ENCODE measurements around the gene RFC3. TPM values are rescaled to one million over a fixed set of nuclear protein-coding genes. Genes with fewer than 3 reads are reported as not detected.
A peak's percentile ranks its signal among the peaks of the same experiment; 100 is the strongest.

The RFC3 gene
- total and polyA plus RNA-seq, 2 experiments from 2014 or later: 12.7 to 13.9 TPM

DNA sequence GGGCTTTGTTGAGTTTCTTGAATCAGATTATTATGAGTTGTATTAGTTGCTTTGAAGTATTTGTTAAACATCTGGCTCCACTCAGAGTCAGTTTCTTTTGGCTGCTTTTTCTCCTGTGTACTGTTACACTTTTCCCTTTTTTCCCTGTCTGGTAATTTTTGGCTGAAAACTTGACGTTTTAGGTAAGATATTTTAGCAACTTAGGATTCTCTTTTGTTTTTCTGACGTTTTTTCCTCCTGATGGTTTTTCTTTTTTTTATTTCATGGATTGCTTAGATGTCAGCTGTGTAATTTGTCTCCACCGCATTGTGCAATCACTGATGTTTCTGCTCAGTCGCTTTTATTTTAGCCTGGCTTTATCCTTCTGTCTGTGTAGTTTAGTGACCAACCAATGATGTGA lies 20.7 kb downstream of the RFC3 start:
- H3K27ac ChIP-seq: no peak overlapping the region
- DNase-seq (ENCODE audit: low read depth in 1 of 2, low spot score in 1 of 2): peak in 1 of 2 donors; percentile 63
- TF ChIP-seq, protein P1, sequence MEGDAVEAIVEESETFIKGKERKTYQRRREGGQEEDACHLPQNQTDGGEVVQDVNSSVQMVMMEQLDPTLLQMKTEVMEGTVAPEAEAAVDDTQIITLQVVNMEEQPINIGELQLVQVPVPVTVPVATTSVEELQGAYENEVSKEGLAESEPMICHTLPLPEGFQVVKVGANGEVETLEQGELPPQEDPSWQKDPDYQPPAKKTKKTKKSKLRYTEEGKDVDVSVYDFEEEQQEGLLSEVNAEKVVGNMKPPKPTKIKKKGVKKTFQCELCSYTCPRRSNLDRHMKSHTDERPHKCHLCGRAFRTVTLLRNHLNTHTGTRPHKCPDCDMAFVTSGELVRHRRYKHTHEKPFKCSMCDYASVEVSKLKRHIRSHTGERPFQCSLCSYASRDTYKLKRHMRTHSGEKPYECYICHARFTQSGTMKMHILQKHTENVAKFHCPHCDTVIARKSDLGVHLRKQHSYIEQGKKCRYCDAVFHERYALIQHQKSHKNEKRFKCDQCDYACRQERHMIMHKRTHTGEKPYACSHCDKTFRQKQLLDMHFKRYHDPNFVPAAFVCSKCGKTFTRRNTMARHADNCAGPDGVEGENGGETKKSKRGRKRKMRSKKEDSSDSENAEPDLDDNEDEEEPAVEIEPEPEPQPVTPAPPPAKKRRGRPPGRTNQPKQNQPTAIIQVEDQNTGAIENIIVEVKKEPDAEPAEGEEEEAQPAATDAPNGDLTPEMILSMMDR (IDR thresholded peaks at IDR 0.05; ENCODE audit: low read depth, low read length): no peak
- no peak overlapping the region for H3K4me3 ChIP-seq
- peaks cover 20% of the 10 kb centered on the region for H3K36me3 ChIP-seq
- no peaks in the 10 kb centered on the region for H3K9me3 ChIP-seq (ENCODE audit: low read depth)
- no peaks in the 10 kb centered on the region for H3K4me1 ChIP-seq (ENCODE audit: low read depth)
- H3K27me3 ChIP-seq: no peaks in the 10 kb centered on the region

DNA sequence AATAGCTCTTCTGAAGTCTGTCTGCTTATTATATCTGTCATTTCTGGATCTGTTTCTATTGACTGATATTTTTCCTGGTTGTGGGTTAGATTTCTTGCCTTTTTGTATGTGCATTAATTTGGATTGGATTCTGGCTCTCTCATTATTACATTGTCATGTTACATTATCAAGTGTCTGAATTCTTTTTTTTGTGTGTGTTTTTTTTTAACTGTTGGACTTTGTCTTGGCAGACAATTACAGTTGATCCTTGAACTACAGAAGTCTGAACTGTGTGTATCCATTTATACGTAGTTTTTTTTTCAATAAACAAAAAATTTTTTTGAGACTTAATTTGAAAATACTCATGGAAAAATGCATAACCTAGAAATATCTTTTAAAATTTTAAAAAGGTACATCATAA lies 22.5 kb downstream of the RFC3 start:
- Histone ChIP-seq H3K9me3 (ENCODE audit: low read depth) (no peaks in the 10 kb centered on the region), H3K4me1 (ENCODE audit: low read depth) (no peaks in the 10 kb centered on the region), H3K4me3 (no peak overlapping the region), H3K27ac (no peak overlapping the region), H3K36me3 (peaks cover 11% of the 10 kb centered on the region), H3K27me3 (no peaks in the 10 kb centered on the region)
- TF ChIP-seq, protein P1 (IDR thresholded peaks at IDR 0.05; ENCODE audit: low read depth, low read length): no peak
- no peak for DNase-seq (ENCODE audit: low read depth in 1 of 2, low spot score in 1 of 2)

DNA sequence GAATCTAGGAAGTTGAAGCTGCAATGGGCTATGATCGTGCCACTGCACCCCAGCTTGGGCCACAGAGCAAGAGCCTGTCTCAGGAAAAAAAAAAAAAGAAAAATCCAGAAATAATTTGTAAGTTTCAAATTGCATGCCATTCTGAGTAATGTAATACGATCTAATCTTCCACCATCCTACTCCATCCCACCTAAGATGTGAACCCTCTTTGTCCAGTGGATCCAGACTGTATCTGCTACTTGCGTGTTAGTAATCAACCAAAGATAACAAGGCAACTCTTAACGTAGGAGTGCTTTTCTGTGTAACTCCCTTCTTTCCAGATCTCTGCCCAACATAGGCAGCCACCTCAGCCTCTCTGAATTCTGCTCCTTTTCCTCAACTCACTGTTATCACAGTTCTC lies 24.3 kb downstream of the RFC3 start:
- H3K9me3 ChIP-seq (ENCODE audit: low read depth): no peaks in the 10 kb centered on the region
- peak in 1 of 2 donors; percentile 25 for DNase-seq (ENCODE audit: low read depth in 1 of 2, low spot score in 1 of 2)
- H3K36me3 ChIP-seq: no peaks in the 10 kb centered on the region
- TF ChIP-seq, protein P1 (IDR thresholded peaks at IDR 0.05; ENCODE audit: low read depth, low read length): no peak
- H3K4me3 ChIP-seq: no peak overlapping the region
- H3K27me3 ChIP-seq: no peaks in the 10 kb centered on the region
- H3K27ac ChIP-seq: no peak overlapping the region
- H3K4me1 ChIP-seq (ENCODE audit: low read depth): no peaks in the 10 kb centered on the region

DNA sequence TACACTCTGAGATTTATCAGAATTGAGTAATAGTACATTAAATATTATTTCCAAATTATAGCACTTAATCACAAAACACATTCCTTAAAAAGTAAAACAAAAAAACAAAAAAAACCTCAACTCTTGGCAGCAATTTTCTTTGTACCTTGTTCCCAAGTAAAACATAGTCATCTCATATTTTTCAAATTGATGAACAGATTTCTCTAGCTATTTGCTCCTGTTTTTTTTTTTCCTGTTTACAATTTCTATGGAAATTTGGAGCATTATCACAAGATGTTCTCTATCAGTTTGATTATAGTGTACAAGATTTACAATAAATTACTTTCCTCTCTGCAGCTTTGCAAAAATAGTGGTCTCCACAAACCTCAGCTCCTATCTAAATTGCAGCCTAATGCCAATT lies 25.0 kb downstream of the RFC3 start:
- H3K4me1 ChIP-seq (ENCODE audit: low read depth): no peaks in the 10 kb centered on the region
- no peaks in the 10 kb centered on the region for H3K36me3 ChIP-seq
- no peak overlapping the region for H3K4me3 ChIP-seq
- TF ChIP-seq, protein P1 (IDR thresholded peaks at IDR 0.05; ENCODE audit: low read depth, low read length): no peak
- no peaks in the 10 kb centered on the region for H3K9me3 ChIP-seq (ENCODE audit: low read depth)
- H3K27ac ChIP-seq: no peak overlapping the region
- no peaks in the 10 kb centered on the region for H3K27me3 ChIP-seq
- DNase-seq (ENCODE audit: low read depth in 1 of 2, low spot score in 1 of 2): no peak

DNA sequence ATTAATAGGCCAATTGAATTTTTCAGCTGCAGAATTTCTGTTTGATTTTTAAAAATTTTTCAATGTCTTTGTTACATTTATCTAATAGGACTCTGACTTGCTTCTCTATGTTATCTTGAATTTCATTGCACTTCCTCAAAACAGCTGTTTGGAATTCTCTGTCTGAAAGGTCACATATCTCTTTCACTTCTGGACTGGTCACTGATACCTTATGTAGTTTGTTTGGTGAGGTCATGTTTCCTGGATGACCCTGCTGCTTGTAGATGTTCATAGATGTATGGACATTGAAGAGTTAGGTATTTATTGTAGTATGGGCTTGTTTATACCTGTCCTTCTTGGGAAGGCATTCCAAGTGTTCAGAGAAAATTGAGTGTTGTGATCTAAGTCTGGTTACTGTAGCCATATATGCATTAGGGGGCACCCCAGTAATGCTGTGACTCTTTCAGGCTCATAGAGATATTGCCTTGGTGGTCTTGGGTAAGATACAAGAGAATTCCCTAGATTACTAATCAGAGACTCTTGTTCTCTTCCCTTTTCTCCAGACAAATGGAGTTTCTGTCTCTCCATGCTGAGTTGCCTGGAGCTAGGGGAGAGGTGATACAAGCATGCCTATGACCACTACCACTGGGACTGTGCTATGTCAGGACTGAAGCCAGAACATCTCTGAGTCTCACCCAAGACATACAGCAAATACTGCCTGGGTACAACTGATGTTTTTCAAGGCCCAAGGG lies 27.8 kb downstream of the RFC3 start:
- DNase-seq (ENCODE audit: low read depth in 1 of 2, low spot score in 1 of 2): no peak
- no peaks in the 10 kb centered on the region for H3K9me3 ChIP-seq (ENCODE audit: low read depth)
- no peak overlapping the region for H3K4me3 ChIP-seq
- H3K36me3 ChIP-seq: no peaks in the 10 kb centered on the region
- no peak overlapping the region for H3K27ac ChIP-seq
- TF ChIP-seq, protein P1 (IDR thresholded peaks at IDR 0.05; ENCODE audit: low read depth, low read length): no peak
- H3K4me1 ChIP-seq (ENCODE audit: low read depth): no peaks in the 10 kb centered on the region
- no peaks in the 10 kb centered on the region for H3K27me3 ChIP-seq

All from cardiac muscle cell (in vitro differentiated cells and primary cell).